H1 (cell line): ENCODE measurements around the gene ANKRD13C. TPM values are rescaled to one million over a fixed set of nuclear protein-coding genes. Genes with fewer than 3 reads are reported as not detected.

Source experiments
- CTCF ChIA-PET: fragments of 300-600 bp; sonication (Branson Sonifier 250); formaldehyde crosslinking; loops from one replicate; lab custom pipeline; 2021; ENCODE audit not compliant: partially characterized antibody; lab: Charles Lee
- POLR2A ChIA-PET: fragments of 300-600 bp; sonication (Branson Sonifier 250); formaldehyde crosslinking; loops from one replicate; lab custom pipeline; 2021; ENCODE audit warnings: inconsistent platforms; ENCODE audit not compliant: partially characterized antibody; lab: Charles Lee
- DNase-seq, 2 experiments: peaks; one replicate each; pipeline versions ENCODE4 v3.0.0 to v3.0.0-alpha.2; 2010 to 2022; ENCODE audit warnings: low spot score in 2 of 2, low read depth in 1 of 2, mixed read lengths in 1 of 2
- FAIRE-seq: peaks from 2 replicates; lab custom pipeline; 2011; peaks lifted over from hg19 to GRCh38; lab: Jason Lieb, UNC
- H2AFZ ChIP-seq: 2 replicates; pipeline ENCODE4 v1.8.1; 2012; ENCODE audit warnings: low read length, inconsistent platforms
- H2AK5ac ChIP-seq: 2 replicates; pipeline ENCODE4 v1.6.1; 2013; ENCODE audit warnings: low read depth, low read length
- H2BK120ac ChIP-seq: replicated peaks from 2 replicates; pipeline ENCODE3; 2013; ENCODE audit warnings: low read depth, low read length, inconsistent platforms
- H2BK12ac ChIP-seq: 2 replicates; pipeline ENCODE4 v1.6.1; 2013; ENCODE audit warnings: low read depth, low read length
- H2BK15ac ChIP-seq: 2 replicates; pipeline ENCODE4 v1.6.1; 2013; ENCODE audit warnings: low read length
- H2BK20ac ChIP-seq: 2 replicates; pipeline ENCODE4 v1.6.1; 2013; ENCODE audit warnings: low read length
- H2BK5ac ChIP-seq: 2 replicates; pipeline ENCODE4 v1.6.1; 2013; ENCODE audit warnings: low read depth, low read length
- H3K14ac ChIP-seq: 2 replicates; pipeline ENCODE4 v1.6.1; 2013; ENCODE audit warnings: inconsistent platforms; ENCODE audit not compliant: insufficient read length
- H3K18ac ChIP-seq: 2 replicates; pipeline ENCODE4 v1.6.1; 2013; ENCODE audit warnings: low read length; ENCODE audit errors: extremely low read depth
- H3K23ac ChIP-seq: 2 replicates; pipeline ENCODE4 v1.6.1; 2013; ENCODE audit warnings: inconsistent platforms; ENCODE audit not compliant: insufficient read length
- H3K23me2 ChIP-seq: 2 replicates; pipeline ENCODE4 v1.6.1; 2013; ENCODE audit warnings: low read depth, low read length
- H3K27ac ChIP-seq: 2 replicates; pipeline ENCODE4 v1.6.1; 2011; ENCODE audit warnings: low read depth, low read length, inconsistent platforms
- H3K27me3 ChIP-seq, 4 experiments: replicated peaks in 1 of 4; 1 replicate in 1 of 4; 2 replicates in 3 of 4; pipeline versions ENCODE4 v1.6.1 to v1.8.1; 2011 to 2013; ENCODE audit warnings: low read length in 3 of 4, mild to moderate bottlenecking in 3 of 4, inconsistent platforms in 2 of 4, mixed read lengths in 2 of 4, moderate library complexity in 1 of 4; ENCODE audit not compliant: control insufficient read depth in 3 of 4, insufficient read depth in 3 of 4; ENCODE audit errors: extremely low read depth in 1 of 4
- H3K36me3 ChIP-seq, 4 experiments: 2 replicates each; pipeline versions ENCODE4 v1.6.1 to v1.8.1; 2011 to 2013; ENCODE audit warnings: mild to moderate bottlenecking in 4 of 4, low read length in 3 of 4, moderate library complexity in 2 of 4, control low read depth in 1 of 4, inconsistent platforms in 1 of 4; ENCODE audit not compliant: insufficient read depth in 4 of 4, control insufficient read depth in 2 of 4
- H3K4ac ChIP-seq: replicated peaks from 2 replicates; pipeline ENCODE3; 2013; ENCODE audit warnings: low read length, low read depth, mixed read lengths, inconsistent platforms; ENCODE audit not compliant: insufficient read length
- H3K4me1 ChIP-seq, 4 experiments: replicated peaks in 1 of 4; 1 replicate in 1 of 4; 2 replicates in 3 of 4; pipeline versions ENCODE4 v1.6.1 to v1.8.1; 2011 to 2013; ENCODE audit warnings: low read length in 3 of 4, inconsistent platforms in 2 of 4, mixed read lengths in 1 of 4; ENCODE audit not compliant: insufficient read depth in 4 of 4, control insufficient read depth in 3 of 4
- H3K4me2 ChIP-seq, 2 experiments: 2 replicates each; pipeline versions ENCODE4 v1.6.1 to v1.8.1; 2011 to 2013; ENCODE audit warnings: low read depth in 2 of 2, low read length in 2 of 2, control low read depth in 1 of 2, inconsistent platforms in 1 of 2, mild to moderate bottlenecking in 1 of 2; ENCODE audit not compliant: insufficient read depth in 1 of 2
- H3K4me3 ChIP-seq, 4 experiments: fragments of 200-600, 300-600 bp in 1 of 4; sonication (generic), shearing (Covaris generic), sonication (Bioruptor Twin) in 1 of 4; 2 replicates each; pipeline versions ENCODE4 v1.5.1 to v1.8.1; 2011 to 2016; ENCODE audit warnings: low read length in 4 of 4, low read depth in 3 of 4, control low read depth in 2 of 4, inconsistent platforms in 2 of 4, mild to moderate bottlenecking in 2 of 4, mixed read lengths in 1 of 4, moderate library complexity in 1 of 4; ENCODE audit not compliant: insufficient read depth in 2 of 4; ENCODE audit errors: extremely low read depth in 1 of 4
- H3K56ac ChIP-seq: replicated peaks from 2 replicates; pipeline ENCODE3; 2013; ENCODE audit warnings: low read depth, mild to moderate bottlenecking, mixed read lengths, low read length, inconsistent platforms; ENCODE audit not compliant: insufficient read length
- H3K79me1 ChIP-seq: 2 replicates; pipeline ENCODE4 v1.6.1; 2013; ENCODE audit warnings: low read depth, low read length, control low read depth
- H3K79me2 ChIP-seq, 2 experiments: 2 replicates each; pipeline versions ENCODE4 v1.6.1 to v1.8.1; 2012 to 2013; ENCODE audit warnings: low read length in 2 of 2, mild to moderate bottlenecking in 2 of 2, inconsistent platforms in 1 of 2; ENCODE audit not compliant: insufficient read depth in 2 of 2, control insufficient read depth in 1 of 2
- H3K9ac ChIP-seq, 4 experiments: replicated peaks in 1 of 4; 1 replicate in 1 of 4; 2 replicates in 3 of 4; pipeline versions ENCODE4 v1.6.1 to v1.8.1; 2011 to 2013; ENCODE audit warnings: low read depth in 3 of 4, low read length in 3 of 4, control low read depth in 2 of 4, mild to moderate bottlenecking in 2 of 4, moderate library complexity in 2 of 4, inconsistent platforms in 1 of 4; ENCODE audit errors: extremely low read depth in 1 of 4
- H3K9me3 ChIP-seq, 2 experiments: 2 replicates each; pipeline versions ENCODE4 v1.6.1 to v1.8.1; 2012 to 2013; ENCODE audit warnings: mild to moderate bottlenecking in 2 of 2, moderate library complexity in 2 of 2, control low read depth in 1 of 2, inconsistent platforms in 1 of 2, low read depth in 1 of 2, low read length in 1 of 2, mixed read lengths in 1 of 2; ENCODE audit not compliant: insufficient read depth in 2 of 2
- H4K20me1 ChIP-seq, 2 experiments: replicated peaks in 1 of 2; 2 replicates each; pipeline versions ENCODE3 to v1.8.1; 2011 to 2013; ENCODE audit warnings: inconsistent platforms in 2 of 2, low read length in 2 of 2, mild to moderate bottlenecking in 1 of 2; ENCODE audit not compliant: insufficient read depth in 2 of 2, control insufficient read depth in 1 of 2
- H4K5ac ChIP-seq: 2 replicates; pipeline ENCODE4 v1.6.1; 2013; ENCODE audit warnings: low read length, low read depth, mixed read lengths, inconsistent platforms; ENCODE audit not compliant: insufficient read length
- H4K8ac ChIP-seq: 2 replicates; pipeline ENCODE4 v1.8.0; 2013; ENCODE audit warnings: mild to moderate bottlenecking, moderate library complexity, low read length, inconsistent platforms; ENCODE audit not compliant: insufficient read depth; ENCODE audit errors: extremely low read depth
- H4K91ac ChIP-seq: replicated peaks from 2 replicates; pipeline ENCODE3; 2013; ENCODE audit warnings: low read length, mixed read lengths, inconsistent platforms; ENCODE audit not compliant: insufficient read length
- EGR1 ChIP-seq: IDR thresholded peaks from 2 replicates; pipeline ENCODE4 v1.6.1; 2011; ENCODE audit warnings: low read depth, low read length, borderline replicate concordance
- WGBS, 2 experiments: shearing (Covaris generic) in 1 of 2; methylation state at CpG; one replicate each; pipeline versions ENCODE4 v1.1.6 to v1.1.7; 2013 to 2015; ENCODE audit warnings: low lambda C conversion rate in 2 of 2, mixed read lengths in 2 of 2, inconsistent platforms in 1 of 2, low coverage in 1 of 2, missing lambda C conversion rate in 1 of 2; ENCODE audit not compliant: insufficient replicate concordance in 2 of 2, insufficient coverage in 1 of 2, insufficient read length in 1 of 2; ENCODE audit errors: extremely low coverage in 1 of 2, missing lambda C conversion rate in 1 of 2; 5-methylcytosine and 5-hydroxymethylcytosine counted together
- polyA plus RNA-seq, 7 experiments: library from polyadenylated mRNA; depleted of rRNA in 3 of 7; stranded (reverse) in 5 of 7; unstranded in 2 of 7; fragments of >200 nt in 5 of 7; fragments of 200-250 nt in 2 of 7; gene quantifications; 1 replicate in 5 of 7; 2 replicates in 1 of 7; 4 replicates in 1 of 7; pipeline versions ENCODE4 v1.2.1 to v1.2.3, GENCODE V29; 2011 to 2013; ENCODE audit warnings: missing spikeins in 2 of 7, mixed read lengths in 2 of 7
- total RNA-seq: library from RNA; stranded (reverse); fragmentation: NEBNext Ultra II Directional; extraction: Animal tissue kit (Norgen Biotek cat#: 25700); gene quantifications from 2 replicates; pipeline ENCODE4 v1.2.1, GENCODE V29; 2021

Gene ANKRD13C
- total and polyA plus RNA-seq, 2 of the 8 experiments (the other 6 are each of a cell fraction or from before 2014, with no cell fraction given), result 4.8 to 21.7 TPM

DNA sequence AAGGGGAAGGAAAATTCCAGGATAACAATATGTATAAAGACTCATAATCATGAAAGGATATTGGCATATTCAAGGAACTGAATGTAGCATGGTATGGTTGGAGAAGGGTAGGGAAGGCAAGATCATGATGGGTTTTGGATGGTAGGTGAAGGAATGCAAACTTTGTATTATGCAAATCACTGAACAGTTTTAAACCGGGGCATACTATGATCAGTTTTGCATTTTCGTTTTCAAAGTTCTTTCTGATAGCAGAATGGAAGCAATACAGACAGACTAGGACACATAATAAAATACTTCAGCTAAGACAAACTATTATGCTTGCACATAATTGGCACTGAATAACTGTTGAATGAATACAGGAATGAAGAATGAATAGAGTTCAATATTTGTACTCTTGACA lies 42.1 kb upstream of the ANKRD13C start:
- H2BK120ac ChIP-seq, result no peak overlapping the region
- H3K23me2 ChIP-seq, result no peaks in the 10 kb centered on the region
- no peak overlapping the region for H3K18ac ChIP-seq
- no peak overlapping the region for H3K4me2 ChIP-seq
- no peak for TF ChIP-seq EGR1
- H2AK5ac ChIP-seq, result no peak overlapping the region
- H4K5ac ChIP-seq, result no peak overlapping the region
- no peak overlapping the region for H4K91ac ChIP-seq
- no peaks in the 10 kb centered on the region for H3K4me1 ChIP-seq
- FAIRE-seq (no peak), DNase-seq (no peak)
- no peak overlapping the region for H2BK15ac ChIP-seq
- H2BK5ac ChIP-seq, result no peak overlapping the region
- H4K8ac ChIP-seq, result no peak overlapping the region
- no peaks in the 10 kb centered on the region for H3K79me1 ChIP-seq
- no peaks in the 10 kb centered on the region for H3K79me2 ChIP-seq
- WGBS, 2 experiments, result 83% methylated on average over 2 of the region's 2 CpGs; no CpG with 5 or more reads in 1 of the 2 experiments
- H3K56ac ChIP-seq, result no peak overlapping the region
- H2BK20ac ChIP-seq, result no peak overlapping the region
- no peak overlapping the region for H3K27ac ChIP-seq
- no peak overlapping the region for H3K9ac ChIP-seq
- no peak overlapping the region for H2AFZ ChIP-seq
- no peak overlapping the region for H3K4me3 ChIP-seq
- H3K4ac ChIP-seq, result no peak overlapping the region
- no peaks in the 10 kb centered on the region for H4K20me1 ChIP-seq
- CTCF ChIA-PET, result interaction anchor here (1.8 kb wide), 1 partner anchor 18 kb away, joined by 4 read pairs; no protein-coding TSS in a partner anchor
- POLR2A ChIA-PET, result interaction anchor here (1.2 kb wide), 1 partner anchor 128 kb away, joined by 3 read pairs; no protein-coding TSS in a partner anchor
- no peaks in the 10 kb centered on the region for H3K27me3 ChIP-seq
- no peak overlapping the region for H3K14ac ChIP-seq
- H3K9me3 ChIP-seq, result no peaks in the 10 kb centered on the region
- no peak overlapping the region for H3K23ac ChIP-seq
- no peak overlapping the region for H2BK12ac ChIP-seq
- no peaks in the 10 kb centered on the region for H3K36me3 ChIP-seq
